Lung (tissue), 12 donors: ENCODE measurements around the gene TSPAN16. TPM values are rescaled to one million over a fixed set of nuclear protein-coding genes. Genes with fewer than 3 reads are reported as not detected.

Experiments used
- ATAC-seq: fragments of 200-7000 bp; cut with Tn5 transposase; one replicate; pipeline ENCODE4 v1.9.1; 2020; ENCODE audit warnings: moderate number of reproducible peaks; ENCODE audit not compliant: insufficient read depth, low FRiP score
- DNase-seq, 3 donors: peaks; one replicate each; pipeline ENCODE4 v3.0.0-alpha.2; 2013 to 2017
- H3K27ac ChIP-seq, 2 donors: one replicate each; pipeline ENCODE4 v1.5.1; 2013; ENCODE audit warnings: mild to moderate bottlenecking in 2 of 2, moderate library complexity in 2 of 2, control low read depth in 1 of 2, inconsistent platforms in 1 of 2, low read depth in 1 of 2, low read length in 1 of 2
- H3K27me3 ChIP-seq, 3 donors: one replicate each; pipeline ENCODE4 v1.5.1; 2013; ENCODE audit warnings: low read length in 2 of 3; ENCODE audit not compliant: control insufficient read depth in 3 of 3, insufficient read depth in 3 of 3
- H3K36me3 ChIP-seq, 4 donors: one replicate each; pipeline ENCODE4 v1.5.1; 2013; ENCODE audit warnings: low read length in 4 of 4, mild to moderate bottlenecking in 1 of 4, moderate library complexity in 1 of 4; ENCODE audit not compliant: control insufficient read depth in 4 of 4, insufficient read depth in 4 of 4
- H3K4me1 ChIP-seq, 5 donors: one replicate each; pipeline ENCODE4 v1.5.1; 2013; ENCODE audit warnings: low read length in 5 of 5, mild to moderate bottlenecking in 2 of 5, moderate library complexity in 1 of 5; ENCODE audit not compliant: control insufficient read depth in 5 of 5, insufficient read depth in 5 of 5
- H3K4me3 ChIP-seq: one replicate; pipeline ENCODE4 v1.5.1; 2013; ENCODE audit warnings: mild to moderate bottlenecking, control low read depth, moderate library complexity
- H3K9ac ChIP-seq, 2 donors: one replicate each; pipeline ENCODE4 v1.5.1; 2013; ENCODE audit warnings: low read length in 2 of 2, control low read depth in 1 of 2; ENCODE audit not compliant: insufficient read depth in 1 of 2
- H3K9me3 ChIP-seq, 4 donors: one replicate each; pipeline ENCODE4 v1.5.1; 2013; ENCODE audit warnings: low read length in 3 of 4, mild to moderate bottlenecking in 1 of 4, moderate library complexity in 1 of 4; ENCODE audit not compliant: control insufficient read depth in 4 of 4, insufficient read depth in 3 of 4
- CTCF ChIP-seq: IDR thresholded peaks from 2 replicates; pipeline ENCODE4 v1.5.1; 2012; ENCODE audit warnings: mild to moderate bottlenecking; ENCODE audit errors: control extremely low read depth, extremely low read depth
- WGBS, 2 donors: extraction: QIAGEN DNeasy Blood & Tissue Kit; methylation state at CpG; one replicate each; pipeline ENCODE4 v1.1.7; 2013; 5-methylcytosine and 5-hydroxymethylcytosine counted together
- polyA plus RNA-seq, 2 donors: library from polyadenylated mRNA; stranded (reverse); fragments of 200-250 nt; gene quantifications; one replicate each; pipeline ENCODE4 v1.2.1, GENCODE V29; 2013
- total RNA-seq, 2 donors: library from RNA; depleted of rRNA in 1 of 2; stranded (reverse); fragments of >200 nt in 1 of 2; gene quantifications; one replicate each; pipeline ENCODE4 v1.2.1, GENCODE V29; 2014 to 2021
- donor health status: control.
- donor health status: control.
- donor health status: Bipolar disorder and iron deficiency.
- donor health status: healthy.
- donor health status: DM: yes; HTN: yes; CAD: no.

TSPAN16 gene
- total and polyA plus RNA-seq, 4 donors: not detected

- ATAC-seq: peak; percentile 51
- WGBS, 2 donors: 69 to 87% methylated on average over 19 of the region's 19 CpGs
- no peaks in the 10 kb centered on the region for H3K9me3 ChIP-seq
- peak in 1 of 3 donors; percentile 61 for DNase-seq
- no peaks in the 10 kb centered on the region for H3K27me3 ChIP-seq
- peaks cover 0 to 15% (median 2%) of the 10 kb centered on the region in 5 donors for H3K4me1 ChIP-seq
- H3K9ac ChIP-seq: no peak overlapping the region
- no peak overlapping the region for H3K4me3 ChIP-seq
- TF ChIP-seq CTCF: no peak
- H3K36me3 ChIP-seq: peaks cover 0 to 24% (median 17%) of the 10 kb centered on the region in 4 donors
- H3K27ac ChIP-seq: peak overlapping the region; percentile 64 to 78
Measured at GRCh38 chr19:11252665-11253355, 43.1 kb upstream of the TSPAN16 start.

- DNase-seq (no peak), ATAC-seq (no peak)
- Histone ChIP-seq H3K27me3 (no peaks in the 10 kb centered on the region), H3K9me3 (no peaks in the 10 kb centered on the region), H3K4me1 (peaks cover 0 to 12% (median 2%) of the 10 kb centered on the region in 5 donors), H3K36me3 (peaks cover 0 to 19% (median 9%) of the 10 kb centered on the region in 4 donors), H3K9ac (no peak overlapping the region), H3K4me3 (no peak overlapping the region), H3K27ac (peak overlapping the region in 1 of 2 donors; percentile 68)
- WGBS, 2 donors: 87 to 88% methylated on average over 5 of the region's 5 CpGs
- TF ChIP-seq CTCF: no peak
Measured at GRCh38 chr19:11254666-11255065, 41.3 kb upstream of the TSPAN16 start.

GRCh38 chr19:11256189-11256588, 39.8 kb upstream of the TSPAN16 start:
- no peak overlapping the region for H3K4me3 ChIP-seq
- H3K27ac ChIP-seq: peak overlapping the region in 1 of 2 donors; percentile 50
- peaks cover 0 to 13% (median 7%) of the 10 kb centered on the region in 4 donors for H3K36me3 ChIP-seq
- H3K27me3 ChIP-seq: no peaks in the 10 kb centered on the region
- ATAC-seq (no peak), DNase-seq (peak; percentile 89 to 95 (median 92))
- peaks cover 0 to 12% (median 2%) of the 10 kb centered on the region in 5 donors for H3K4me1 ChIP-seq
- WGBS, 2 donors: 18 to 20% methylated on average over 7 of the region's 7 CpGs
- no peaks in the 10 kb centered on the region for H3K9me3 ChIP-seq
- no peak for TF ChIP-seq CTCF
- no peak overlapping the region for H3K9ac ChIP-seq
